Panc1 (cell line): ENCODE measurements around the gene PDHA1. TPM values are rescaled to one million over a fixed set of nuclear protein-coding genes. Genes with fewer than 3 reads are reported as not detected.

Experiments
- ATAC-seq: fragments of 200-7000 bp; cut with Tn5 transposase; 2 replicates; pipeline ENCODE4 v1.9.1; 2020; ENCODE audit warnings: mild to moderate bottlenecking, moderate library complexity
- BruUV-seq: library from RNA; stranded (reverse); fragments of 400-500 nt; replicated peaks from 2 replicates; lab custom pipeline; 2021; lab: Mats Ljungman, UMichigan
- CTCF ChIA-PET: fragments of 300-600 bp; sonication (Branson Sonifier 250); formaldehyde crosslinking; loops from one replicate; lab custom pipeline; 2022; ENCODE audit warnings: antibody characterized with exemption; lab: Charles Lee
- POLR2A ChIA-PET: fragments of 300-600 bp; sonication (Branson Sonifier 250); formaldehyde crosslinking; loops from one replicate; lab custom pipeline; 2022; ENCODE audit warnings: antibody characterized with exemption; lab: Charles Lee
- DNase-seq: peaks from one replicate; pipeline ENCODE4 v3.0.0-alpha.2; 2010; ENCODE audit warnings: low read depth, low spot score
- H3K27ac ChIP-seq: 2 replicates; pipeline ENCODE4 v1.5.1; 2011; ENCODE audit warnings: mild to moderate bottlenecking, low read length, inconsistent platforms
- H3K27me3 ChIP-seq: fragments of 200-500 bp; sonication (Bioruptor generic); 2 replicates; pipeline ENCODE4 v1.6.0; 2014; ENCODE audit warnings: low read length, inconsistent platforms; ENCODE audit not compliant: control insufficient read depth, insufficient read depth
- H3K36me3 ChIP-seq: fragments of 200-500 bp; sonication (Bioruptor generic); 2 replicates; pipeline ENCODE4 v1.5.1; 2014; ENCODE audit warnings: inconsistent platforms, mild to moderate bottlenecking, low read length, moderate library complexity; ENCODE audit not compliant: control insufficient read depth, insufficient read depth
- H3K4me1 ChIP-seq: 2 replicates; pipeline ENCODE4 v1.5.1; 2011; ENCODE audit warnings: inconsistent platforms, mild to moderate bottlenecking, low read length, moderate library complexity; ENCODE audit not compliant: control insufficient read depth, insufficient read depth
- H3K4me3 ChIP-seq, 2 experiments: 2 replicates each; pipeline ENCODE4 v1.5.1; 2011 to 2012; ENCODE audit warnings: low read depth in 2 of 2, low read length in 2 of 2, mild to moderate bottlenecking in 2 of 2, inconsistent platforms in 1 of 2, moderate library complexity in 1 of 2
- H3K9me3 ChIP-seq: fragments of 200-500 bp; sonication (Bioruptor generic); 2 replicates; pipeline ENCODE4 v1.5.1; 2014; ENCODE audit warnings: low read depth, mild to moderate bottlenecking, inconsistent platforms, low read length, moderate library complexity; ENCODE audit not compliant: control insufficient read depth, insufficient read depth
- CTCF ChIP-seq: fragments of 450-650 bp; IDR thresholded peaks from 2 replicates; pipeline ENCODE4 v1.5.1; 2017; ENCODE audit warnings: mild to moderate bottlenecking
- POLR2AphosphoS5 ChIP-seq: IDR thresholded peaks from 2 replicates; pipeline ENCODE4 v1.6.1; 2012; ENCODE audit warnings: mild to moderate bottlenecking, low read depth, low read length, moderate library complexity
- REST ChIP-seq, 2 experiments: IDR thresholded peaks; 2 replicates each; pipeline ENCODE4 v1.6.1; 2011 to 2012; ENCODE audit warnings: low read depth in 2 of 2, control low read depth in 1 of 2, low read length in 1 of 2, mild to moderate bottlenecking in 1 of 2, moderate library complexity in 1 of 2; ENCODE audit not compliant: insufficient read depth in 1 of 2
- SIN3A ChIP-seq: IDR thresholded peaks from 2 replicates; pipeline ENCODE4 v1.6.1; 2012; ENCODE audit warnings: low read depth, mild to moderate bottlenecking, low read length, moderate library complexity, borderline replicate concordance; ENCODE audit not compliant: insufficient read depth
- TCF7L2 ChIP-seq: IDR thresholded peaks from 2 replicates; pipeline ENCODE4 v1.6.1; 2011; ENCODE audit warnings: mild to moderate bottlenecking, low read depth, low read length, inconsistent platforms
- in situ Hi-C: cut with HindIII; loops from 2 replicates; pipeline ENCODE4 v1.10.0; 2016; ENCODE audit warnings: low sequenced_read_pairs, low pct_unique_long_range_greater_than_20kb
- intact Hi-C: fragments of 100-400 bp; cut with micrococcal nuclease; formaldehyde crosslinking; loops from one replicate; pipeline ENCODE4 v1.10.0; 2022; ENCODE audit not compliant: unreplicated experiment
- total RNA-seq: library from RNA; stranded (reverse); gene quantifications from one replicate; pipeline ENCODE4 v1.2.1, GENCODE V29; 2021; ENCODE audit not compliant: unreplicated experiment

Gene PDHA1
- total RNA-seq, 1 experiment from 2014 or later: 149 TPM

GRCh38 chrX:19403696-19404095, 60.0 kb downstream of the PDHA1 start:
- intact Hi-C loops (no loop called here), in situ Hi-C loops (no loop called here)
- no peak for TF ChIP-seq POLR2AphosphoS5
- no peak for TF ChIP-seq CTCF
- no peak for TF ChIP-seq TCF7L2
- no peak for TF ChIP-seq SIN3A
- no peak for TF ChIP-seq REST (IDR thresholded peaks at IDR 0.05; ENCODE audit: insufficient read depth in 1 of 2, low read depth in 2 of 2, low read length in 1 of 2)
- H3K27me3 ChIP-seq: no peaks in the 10 kb centered on the region
- no peaks in the 10 kb centered on the region for H3K9me3 ChIP-seq
- ATAC-seq (no peak), DNase-seq (no peak)
- H3K36me3 ChIP-seq: no peaks in the 10 kb centered on the region
- BruUV-seq: no TSS peak
- no peaks in the 10 kb centered on the region for H3K4me1 ChIP-seq
- no peak overlapping the region for H3K27ac ChIP-seq
- ChIA-PET POLR2A (no interaction called here), CTCF (no interaction called here)
- no peak overlapping the region for H3K4me3 ChIP-seq

GRCh38 chrX:19410259-19410658, 66.5 kb downstream of the PDHA1 start:
- in situ Hi-C loops: no loop called here
- H3K9me3 ChIP-seq: no peaks in the 10 kb centered on the region
- ChIA-PET CTCF (no interaction called here), POLR2A (no interaction called here)
- intact Hi-C loops: no loop called here
- H3K27me3 ChIP-seq: no peaks in the 10 kb centered on the region
- no peak overlapping the region for H3K4me3 ChIP-seq
- TF ChIP-seq TCF7L2: no peak
- no peak for TF ChIP-seq REST (IDR thresholded peaks at IDR 0.05; ENCODE audit: insufficient read depth in 1 of 2, low read depth in 2 of 2, low read length in 1 of 2)
- TF ChIP-seq CTCF: no peak
- TF ChIP-seq SIN3A: no peak
- no peak for TF ChIP-seq POLR2AphosphoS5
- no TSS peak for BruUV-seq
- no peak for DNase-seq
- H3K4me1 ChIP-seq: no peaks in the 10 kb centered on the region
- no peak overlapping the region for H3K27ac ChIP-seq
- no peaks in the 10 kb centered on the region for H3K36me3 ChIP-seq
- ATAC-seq: no peak

Other genes starting within 250 kb of the PDHA1 start
- 2.0 TPM for gene ADGRG2, start 221.5 kb upstream of the PDHA1 start, total RNA-seq
- gene MAP3K15, start 171.6 kb downstream of the PDHA1 start, total RNA-seq: 4.9 TPM